ENCODE results near the gene INTS6.

The INTS6 gene

GRCh38 chr13:51397262-51397941 lies 55.4 kb downstream of the INTS6 start:
- DNase-seq: no peak

GRCh38 chr13:51396352-51396751 lies 56.5 kb downstream of the INTS6 start:
- DNase-seq: no peak

- no peak for DNase-seq
Measured at GRCh38 chr13:51394724-51395123, 58.1 kb downstream of the INTS6 start.

GRCh38 chr13:51385114-51385513 lies 67.7 kb downstream of the INTS6 start:
- no peak for DNase-seq

- DNase-seq: peak; percentile 21
Measured at GRCh38 chr13:51380269-51380668, 72.6 kb downstream of the INTS6 start.

GRCh38 chr13:51373451-51373850 lies 79.4 kb downstream of the INTS6 start:
- no peak for DNase-seq

- no peak for DNase-seq
Measured at GRCh38 chr13:51371768-51372399, 81.0 kb downstream of the INTS6 start.

- no peak for DNase-seq
Measured at GRCh38 chr13:51370811-51371210, 82.0 kb downstream of the INTS6 start.

- no peak for DNase-seq
Measured at GRCh38 chr13:51370116-51370515, 82.7 kb downstream of the INTS6 start.

- no peak for DNase-seq
Measured at GRCh38 chr13:51364404-51365008, 88.3 kb downstream of the INTS6 start.

- DNase-seq: no peak
Measured at GRCh38 chr13:51363625-51364024, 89.2 kb downstream of the INTS6 start.

GRCh38 chr13:51361106-51361505 lies 91.7 kb downstream of the INTS6 start:
- DNase-seq: no peak

GRCh38 chr13:51360489-51360888 lies 92.3 kb downstream of the INTS6 start:
- DNase-seq: no peak

- DNase-seq: no peak
Measured at GRCh38 chr13:51359352-51359751, 93.5 kb downstream of the INTS6 start.

- DNase-seq: no peak
Measured at GRCh38 chr13:51357928-51358595, 94.8 kb downstream of the INTS6 start.

GRCh38 chr13:51355217-51355616 lies 97.6 kb downstream of the INTS6 start:
- DNase-seq: no peak

- DNase-seq: no peak
Measured at GRCh38 chr13:51349016-51349415, 103.8 kb downstream of the INTS6 start.

GRCh38 chr13:51348069-51348967 lies 104.5 kb downstream of the INTS6 start:
- no peak for DNase-seq

- no peak for DNase-seq
Measured at GRCh38 chr13:51347099-51347498, 105.7 kb downstream of the INTS6 start.

- no peak for DNase-seq
Measured at GRCh38 chr13:51346397-51346796, 106.4 kb downstream of the INTS6 start.

GRCh38 chr13:51343475-51343874 lies 109.4 kb downstream of the INTS6 start:
- no peak for DNase-seq

GRCh38 chr13:51342706-51343105 lies 110.1 kb downstream of the INTS6 start:
- no peak for DNase-seq

GRCh38 chr13:51341791-51342190 lies 111.0 kb downstream of the INTS6 start:
- DNase-seq: no peak

All from NCI-H748 treated with DMSO at 0.1 percent for 48 hours (cell line).